ENCODE measurements around the gene LCTL.

LCTL gene

DNA sequence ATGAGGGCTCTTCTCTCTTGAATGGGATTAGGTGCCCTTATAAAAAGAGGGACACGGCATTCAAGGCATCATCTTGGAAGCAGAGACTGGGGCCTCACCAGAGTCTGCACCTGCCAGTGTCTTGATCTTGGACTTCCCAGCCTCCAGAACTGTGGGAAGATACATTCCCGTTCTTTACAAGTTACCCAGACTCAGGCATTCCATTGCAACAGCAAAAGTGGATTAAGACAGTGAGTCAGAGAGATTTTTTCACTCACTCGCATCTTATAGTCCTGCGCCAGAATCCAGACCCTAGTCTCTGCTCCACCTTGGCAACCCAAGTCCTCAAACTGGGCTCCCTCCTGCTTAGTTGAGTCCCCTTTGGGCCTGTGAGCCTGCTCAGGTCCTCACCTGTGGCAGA is 2.7 kb downstream of the LCTL start:
- no peak overlapping the region for H3K27ac ChIP-seq
- TF ChIP-seq ZFX (IDR thresholded peaks at IDR 0.05; ENCODE audit: borderline replicate concordance) (no peak), CTCF (IDR thresholded peaks at IDR 0.05) (no peak)

DNA sequence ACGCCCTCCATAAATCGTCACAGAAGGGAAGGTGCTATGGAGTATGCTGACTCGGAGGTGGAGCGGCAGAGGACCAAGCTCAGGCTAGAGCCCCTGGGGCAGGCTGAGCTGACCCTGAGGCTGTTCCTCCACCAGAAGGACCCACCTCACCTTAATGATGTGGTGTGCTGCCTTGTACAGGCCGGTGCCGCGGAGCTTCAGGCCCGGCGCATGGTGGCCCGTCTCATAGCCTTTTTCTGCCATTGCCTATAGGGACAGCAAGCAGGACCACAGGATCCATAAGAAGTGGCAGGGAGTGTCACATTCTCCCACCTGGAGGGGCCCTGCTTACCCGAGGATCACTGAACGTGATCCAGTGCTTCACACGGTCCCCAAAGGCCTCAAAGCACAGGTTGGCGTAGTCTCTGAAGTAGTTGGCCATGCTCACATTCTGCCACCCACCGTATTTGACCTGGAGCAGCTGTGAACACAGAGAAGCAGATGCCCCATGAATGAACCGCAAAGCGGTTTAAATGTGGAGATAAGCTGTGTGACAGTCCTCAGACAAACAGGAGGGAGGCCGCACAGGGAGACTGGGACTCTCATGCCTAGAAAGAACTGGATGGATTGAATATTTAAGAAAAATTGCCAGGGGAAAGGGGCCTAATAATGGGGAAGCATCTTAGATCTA is 4.8 kb downstream of the LCTL start:
- no peak overlapping the region for H3K27ac ChIP-seq
- TF ChIP-seq CTCF (IDR thresholded peaks at IDR 0.05): no peak
- no peak for TF ChIP-seq ZFX (IDR thresholded peaks at IDR 0.05; ENCODE audit: borderline replicate concordance)

DNA sequence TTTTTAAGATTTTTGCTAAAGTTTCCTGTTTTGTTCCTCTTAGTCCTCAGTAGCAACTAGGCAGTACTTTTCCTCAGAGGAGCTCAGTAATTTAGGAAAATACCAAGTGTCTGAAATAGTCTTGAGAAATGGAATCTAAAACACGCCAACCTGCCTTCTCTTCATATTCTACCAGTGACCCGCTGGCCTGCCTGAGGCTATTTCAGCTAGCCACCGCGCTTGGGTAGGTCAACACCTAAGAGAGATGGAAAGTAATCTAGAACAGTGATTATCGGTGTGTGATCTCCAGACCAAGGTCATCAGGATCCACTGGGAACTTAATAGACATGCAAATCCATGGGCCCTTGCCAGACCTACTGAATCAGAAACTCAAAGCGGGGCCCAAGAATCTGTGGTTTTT is 7.5 kb downstream of the LCTL start:
- TF ChIP-seq CTCF (IDR thresholded peaks at IDR 0.05) (no peak), ZFX (IDR thresholded peaks at IDR 0.05; ENCODE audit: borderline replicate concordance) (no peak)
- H3K27ac ChIP-seq: no peak overlapping the region

DNA sequence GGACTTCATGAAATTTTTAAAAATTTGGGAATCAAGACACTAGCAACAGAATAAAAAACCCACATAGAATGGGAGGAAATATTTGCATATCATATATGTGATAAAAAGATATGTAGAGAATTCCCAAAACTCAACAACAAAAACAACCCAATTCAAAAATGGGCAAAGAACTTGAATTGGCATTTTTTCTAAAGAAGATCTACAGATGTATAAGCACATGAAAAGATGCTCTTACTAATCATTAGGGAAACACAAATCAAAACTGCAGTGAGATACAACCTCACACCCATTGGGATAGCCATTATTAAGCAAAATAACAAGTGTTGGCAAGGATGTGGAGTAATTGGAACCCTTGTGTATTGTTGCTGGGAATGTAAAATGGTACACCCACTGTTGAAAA is 10.1 kb downstream of the LCTL start:
- no peak for TF ChIP-seq ZFX (IDR thresholded peaks at IDR 0.05; ENCODE audit: borderline replicate concordance)
- TF ChIP-seq CTCF (IDR thresholded peaks at IDR 0.05): no peak
- no peak overlapping the region for H3K27ac ChIP-seq

DNA sequence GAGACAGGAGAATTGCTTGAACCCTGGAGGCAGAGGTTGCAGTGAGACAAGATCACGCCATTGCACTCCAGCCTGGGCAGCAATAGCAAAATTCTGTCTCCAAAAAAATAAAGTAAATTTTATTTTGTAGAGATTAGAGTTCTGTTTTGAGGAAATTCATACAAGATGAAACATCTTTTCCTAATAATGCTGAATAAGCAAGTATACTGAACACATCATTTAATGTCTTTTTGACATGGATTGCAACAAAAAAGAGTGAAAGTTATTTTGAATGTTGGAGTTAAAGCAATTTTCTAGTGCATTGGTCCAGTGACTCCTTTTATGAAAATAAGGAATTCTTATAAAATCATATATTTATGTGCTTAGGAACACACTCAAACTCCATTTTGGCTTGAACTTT is 20.5 kb downstream of the LCTL start:
- no peak overlapping the region for H3K27ac ChIP-seq
- no peak for TF ChIP-seq CTCF (IDR thresholded peaks at IDR 0.05)
- no peak for TF ChIP-seq ZFX (IDR thresholded peaks at IDR 0.05; ENCODE audit: borderline replicate concordance)

DNA sequence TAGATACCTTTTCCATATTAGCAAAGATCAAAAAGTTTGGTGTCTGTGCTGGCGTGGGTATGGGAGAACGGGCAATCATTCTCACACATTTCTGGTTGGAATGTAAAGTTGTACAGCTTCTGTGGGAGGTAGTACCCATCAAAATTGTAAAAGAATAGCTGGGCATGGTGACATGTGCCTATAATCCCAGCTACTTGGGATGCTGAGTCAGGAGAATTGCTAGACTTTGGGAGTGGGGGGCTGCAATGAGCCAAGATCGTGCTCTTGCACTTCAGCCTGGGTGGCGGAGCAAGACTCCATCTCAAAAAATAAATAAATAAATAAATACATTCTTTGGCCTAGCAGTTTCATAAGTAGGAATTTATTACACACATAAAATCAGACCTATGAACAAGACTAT is 22.9 kb downstream of the LCTL start:
- H3K27ac ChIP-seq: no peak overlapping the region
- TF ChIP-seq ZFX (IDR thresholded peaks at IDR 0.05; ENCODE audit: borderline replicate concordance) (no peak), CTCF (IDR thresholded peaks at IDR 0.05) (no peak)

GRCh38 chr15:66535056-66535455 is 30.7 kb downstream of the LCTL start:
- H3K27ac ChIP-seq: no peak overlapping the region
- TF ChIP-seq ZFX (IDR thresholded peaks at IDR 0.05; ENCODE audit: borderline replicate concordance) (no peak), CTCF (IDR thresholded peaks at IDR 0.05) (no peak)

Data from 22Rv1 (cell line).